Lung (tissue), 12 donors: ENCODE results near the gene MRPL4. TPM values are rescaled to one million over a fixed set of nuclear protein-coding genes. Genes with fewer than 3 reads are reported as not detected.
A peak's percentile ranks its signal among the peaks of the same experiment; 100 is the strongest.
"Not testable (repeated sequence)": the region's sequence is repeated elsewhere in the genome, so short reads cannot be mapped to it uniquely, and the experiment has no call there.

Source experiments
- ATAC-seq: fragments of 200-7000 bp; cut with Tn5 transposase; one replicate; pipeline ENCODE4 v1.9.1; 2020; ENCODE audit warnings: moderate number of reproducible peaks; ENCODE audit not compliant: insufficient read depth, low FRiP score
- DNase-seq, 3 donors: peaks; one replicate each; pipeline ENCODE4 v3.0.0-alpha.2; 2013 to 2017
- H3K27ac ChIP-seq, 2 donors: one replicate each; pipeline ENCODE4 v1.5.1; 2013; ENCODE audit warnings: mild to moderate bottlenecking in 2 of 2, moderate library complexity in 2 of 2, control low read depth in 1 of 2, inconsistent platforms in 1 of 2, low read depth in 1 of 2, low read length in 1 of 2
- H3K27me3 ChIP-seq, 3 donors: one replicate each; pipeline ENCODE4 v1.5.1; 2013; ENCODE audit warnings: low read length in 2 of 3; ENCODE audit not compliant: control insufficient read depth in 3 of 3, insufficient read depth in 3 of 3
- H3K36me3 ChIP-seq, 4 donors: one replicate each; pipeline ENCODE4 v1.5.1; 2013; ENCODE audit warnings: low read length in 4 of 4, mild to moderate bottlenecking in 1 of 4, moderate library complexity in 1 of 4; ENCODE audit not compliant: control insufficient read depth in 4 of 4, insufficient read depth in 4 of 4
- H3K4me1 ChIP-seq, 5 donors: one replicate each; pipeline ENCODE4 v1.5.1; 2013; ENCODE audit warnings: low read length in 5 of 5, mild to moderate bottlenecking in 2 of 5, moderate library complexity in 1 of 5; ENCODE audit not compliant: control insufficient read depth in 5 of 5, insufficient read depth in 5 of 5
- H3K4me3 ChIP-seq: one replicate; pipeline ENCODE4 v1.5.1; 2013; ENCODE audit warnings: mild to moderate bottlenecking, control low read depth, moderate library complexity
- H3K9ac ChIP-seq, 2 donors: one replicate each; pipeline ENCODE4 v1.5.1; 2013; ENCODE audit warnings: low read length in 2 of 2, control low read depth in 1 of 2; ENCODE audit not compliant: insufficient read depth in 1 of 2
- H3K9me3 ChIP-seq, 4 donors: one replicate each; pipeline ENCODE4 v1.5.1; 2013; ENCODE audit warnings: low read length in 3 of 4, mild to moderate bottlenecking in 1 of 4, moderate library complexity in 1 of 4; ENCODE audit not compliant: control insufficient read depth in 4 of 4, insufficient read depth in 3 of 4
- WGBS, 2 donors: extraction: QIAGEN DNeasy Blood & Tissue Kit; methylation state at CpG; one replicate each; pipeline ENCODE4 v1.1.7; 2013; 5-methylcytosine and 5-hydroxymethylcytosine counted together
- polyA plus RNA-seq, 2 donors: library from polyadenylated mRNA; stranded (reverse); fragments of 200-250 nt; gene quantifications; one replicate each; pipeline ENCODE4 v1.2.1, GENCODE V29; 2013
- total RNA-seq, 2 donors: library from RNA; depleted of rRNA in 1 of 2; stranded (reverse); fragments of >200 nt in 1 of 2; gene quantifications; one replicate each; pipeline ENCODE4 v1.2.1, GENCODE V29; 2014 to 2021
- TF ChIP-seq, protein P1 (sequence below): IDR thresholded peaks from 2 replicates; pipeline ENCODE4 v1.5.1; 2012; ENCODE audit warnings: mild to moderate bottlenecking; ENCODE audit errors: control extremely low read depth, extremely low read depth
- donor health status: control.
- donor health status: control.
- donor health status: Bipolar disorder and iron deficiency.
- donor health status: healthy.
- donor health status: DM: yes; HTN: yes; CAD: no.

The MRPL4 gene
- total and polyA plus RNA-seq, 4 donors: 16.6 to 64.8 (median 47.9) TPM

DNA sequence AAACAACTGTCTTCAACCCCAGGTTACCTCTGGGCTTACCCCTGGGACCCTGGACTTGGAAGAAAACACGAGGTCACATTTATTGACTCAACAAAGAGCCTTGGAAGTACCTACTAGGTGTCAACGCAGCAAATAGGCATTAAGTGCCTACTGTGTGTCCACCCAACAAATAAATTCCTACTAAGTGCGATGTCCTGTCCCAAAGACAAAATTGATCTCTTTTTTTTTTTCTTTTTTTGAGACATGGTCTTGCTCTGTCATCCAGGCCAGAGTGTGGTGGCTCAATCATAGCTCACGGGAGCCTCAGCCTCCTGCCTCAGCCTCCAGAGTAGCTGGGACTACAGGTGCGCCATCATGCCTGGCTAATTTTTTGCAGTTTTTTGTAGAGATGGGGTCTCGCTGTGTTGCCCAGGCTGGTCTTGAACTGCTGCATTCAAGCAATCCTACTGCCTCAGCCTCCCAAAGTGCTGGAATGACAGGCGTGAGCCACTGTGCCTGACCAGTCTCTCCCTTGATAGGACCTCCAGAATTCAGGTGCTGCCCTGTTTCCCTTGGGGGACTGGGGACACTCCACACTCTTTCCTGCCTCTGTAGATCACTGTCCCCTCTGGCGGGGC is 20.3 kb upstream of the MRPL4 start:
- Histone ChIP-seq H3K9me3 (no peaks in the 10 kb centered on the region), H3K4me3 (no peak overlapping the region), H3K9ac (peak overlapping the region in 1 of 2 donors; percentile 89), H3K27me3 (no peaks in the 10 kb centered on the region), H3K36me3 (peaks cover 0 to 17% (median 3%) of the 10 kb centered on the region in 4 donors), H3K4me1 (peaks cover 0 to 56% (median 28%) of the 10 kb centered on the region in 5 donors), H3K27ac (peak overlapping the region; percentile 22 to 52)
- WGBS, 2 donors: 80 to 81% methylated on average over 8 of the region's 8 CpGs
- ATAC-seq: no peak
- TF ChIP-seq, protein P1, sequence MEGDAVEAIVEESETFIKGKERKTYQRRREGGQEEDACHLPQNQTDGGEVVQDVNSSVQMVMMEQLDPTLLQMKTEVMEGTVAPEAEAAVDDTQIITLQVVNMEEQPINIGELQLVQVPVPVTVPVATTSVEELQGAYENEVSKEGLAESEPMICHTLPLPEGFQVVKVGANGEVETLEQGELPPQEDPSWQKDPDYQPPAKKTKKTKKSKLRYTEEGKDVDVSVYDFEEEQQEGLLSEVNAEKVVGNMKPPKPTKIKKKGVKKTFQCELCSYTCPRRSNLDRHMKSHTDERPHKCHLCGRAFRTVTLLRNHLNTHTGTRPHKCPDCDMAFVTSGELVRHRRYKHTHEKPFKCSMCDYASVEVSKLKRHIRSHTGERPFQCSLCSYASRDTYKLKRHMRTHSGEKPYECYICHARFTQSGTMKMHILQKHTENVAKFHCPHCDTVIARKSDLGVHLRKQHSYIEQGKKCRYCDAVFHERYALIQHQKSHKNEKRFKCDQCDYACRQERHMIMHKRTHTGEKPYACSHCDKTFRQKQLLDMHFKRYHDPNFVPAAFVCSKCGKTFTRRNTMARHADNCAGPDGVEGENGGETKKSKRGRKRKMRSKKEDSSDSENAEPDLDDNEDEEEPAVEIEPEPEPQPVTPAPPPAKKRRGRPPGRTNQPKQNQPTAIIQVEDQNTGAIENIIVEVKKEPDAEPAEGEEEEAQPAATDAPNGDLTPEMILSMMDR: no peak
- DNase-seq: no peak

DNA sequence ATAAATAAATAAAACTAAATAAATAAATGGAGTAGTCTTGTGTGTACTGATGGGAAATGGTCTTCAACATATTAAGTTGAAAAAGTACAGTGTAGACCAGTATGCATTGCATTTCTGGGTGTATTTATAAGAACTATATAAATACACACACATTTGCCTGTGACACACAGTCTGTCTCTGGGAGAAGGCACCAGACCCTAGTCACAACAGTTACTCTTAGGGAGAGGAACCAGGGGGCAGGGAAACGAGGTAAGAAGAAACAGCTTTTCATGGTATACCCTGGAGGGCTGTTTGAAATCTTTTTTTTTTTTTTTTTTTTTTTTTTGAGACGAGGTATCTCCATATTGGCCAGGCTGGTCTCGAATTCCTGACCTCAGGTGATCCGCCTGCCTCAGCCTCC is 18.1 kb upstream of the MRPL4 start:
- Histone ChIP-seq H3K36me3 (peaks cover 0 to 13% (median 0%) of the 10 kb centered on the region in 4 donors), H3K9me3 (no peaks in the 10 kb centered on the region), H3K27me3 (no peaks in the 10 kb centered on the region), H3K27ac (no peak overlapping the region), H3K4me1 (peaks cover 0 to 52% (median 27%) of the 10 kb centered on the region in 5 donors), H3K9ac (no peak overlapping the region), H3K4me3 (no peak overlapping the region)
- TF ChIP-seq, protein P1: no peak
- DNase-seq: no peak
- no peak for ATAC-seq
- 86 to 89% methylated on average over 4 of the region's 4 CpGs for WGBS, 2 donors

DNA sequence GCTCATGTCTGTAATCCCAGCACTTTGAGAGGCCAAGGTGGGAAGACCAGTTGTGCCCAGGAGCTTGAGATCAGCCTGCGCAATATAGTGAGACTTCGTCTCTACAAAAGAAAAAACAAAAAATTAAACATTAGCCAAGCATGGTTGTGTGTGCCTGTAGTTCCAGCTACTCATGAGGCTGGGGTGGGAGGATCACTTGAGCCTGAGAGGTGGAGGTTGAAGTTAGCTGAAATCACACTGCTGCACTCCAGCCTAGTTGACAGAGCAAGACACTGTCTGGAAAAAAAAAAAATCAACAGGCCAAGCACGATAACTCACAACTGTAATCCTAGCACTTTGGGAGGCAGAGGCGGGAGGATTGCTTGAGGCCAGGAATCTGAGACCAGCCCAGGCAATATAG is 17.0 kb upstream of the MRPL4 start:
- DNase-seq (peak in 2 of 3 donors; percentile 24 to 43), ATAC-seq (no peak)
- H3K27ac ChIP-seq: peak overlapping the region in 1 of 2 donors; percentile 39
- no peak overlapping the region for H3K9ac ChIP-seq
- H3K4me1 ChIP-seq: peaks cover 0 to 49% (median 29%) of the 10 kb centered on the region in 5 donors
- H3K4me3 ChIP-seq: no peak overlapping the region
- peaks cover 0 to 7% (median 0%) of the 10 kb centered on the region in 4 donors for H3K36me3 ChIP-seq
- TF ChIP-seq, protein P1: no peak
- no peaks in the 10 kb centered on the region for H3K27me3 ChIP-seq
- WGBS, 2 donors: 71 to 85% methylated on average over 4 of the region's 4 CpGs
- no peaks in the 10 kb centered on the region for H3K9me3 ChIP-seq

- WGBS, 2 donors: 93 to 96% methylated on average over 7 of the region's 7 CpGs
- not testable (repeated sequence) for H3K4me3 ChIP-seq
Measured at GRCh38 chr19:10235409-10235808, 16.6 kb upstream of the MRPL4 start.

More at GRCh38 chr19:10235409-10235808, 16.6 kb upstream of the MRPL4 start:
- not testable (repeated sequence) for ATAC-seq, H3K36me3 ChIP-seq, DNase-seq, H3K9ac ChIP-seq, H3K27me3 ChIP-seq, H3K9me3 ChIP-seq
- Histone ChIP-seq H3K27ac (peak overlapping the region; percentile 58 to 66), H3K4me1 (peaks cover 0 to 51% (median 29%) of the 10 kb centered on the region in 5 donors)
